ENCODE results near the gene NHLRC2.
"Not testable (repeated sequence)": the region's sequence is repeated elsewhere in the genome, so short reads cannot be mapped to it uniquely, and the experiment has no call there.

The NHLRC2 gene

GRCh38 chr10:113854013-113854760 lies at the start of gene NHLRC2, which contains the start of gene DCLRE1A:
Gene NHLRC2, plus strand, starts transcription at chr10:113854661. Its CDS starts 212 bp downstream, at chr10:113854873.
Gene DCLRE1A, minus strand, starts transcription at chr10:113854082. Its CDS starts 900 bp downstream, at chr10:113853182.
- no peak for FAIRE-seq

GRCh38 chr10:113806503-113806902 lies 48.0 kb upstream of the NHLRC2 start:
- no peak for FAIRE-seq

- FAIRE-seq = no peak
Observed at GRCh38 chr10:113808168-113808567, 46.3 kb upstream of the NHLRC2 start.

GRCh38 chr10:113814700-113815099 lies 39.8 kb upstream of the NHLRC2 start:
- FAIRE-seq = not testable (repeated sequence)

GRCh38 chr10:113819989-113820388 lies 34.5 kb upstream of the NHLRC2 start:
- FAIRE-seq = no peak

GRCh38 chr10:113820507-113820906 lies 34.0 kb upstream of the NHLRC2 start:
- no peak for FAIRE-seq

GRCh38 chr10:113821306-113821705 lies 33.2 kb upstream of the NHLRC2 start:
- not testable (repeated sequence) for FAIRE-seq

GRCh38 chr10:113822174-113822573 lies 32.3 kb upstream of the NHLRC2 start:
- FAIRE-seq = no peak

GRCh38 chr10:113823389-113823788 lies 31.1 kb upstream of the NHLRC2 start:
- FAIRE-seq = no peak

- no peak for FAIRE-seq
Observed at GRCh38 chr10:113825791-113826190, 28.7 kb upstream of the NHLRC2 start.

GRCh38 chr10:113828567-113828966 lies 25.9 kb upstream of the NHLRC2 start:
- not testable (repeated sequence) for FAIRE-seq

GRCh38 chr10:113842171-113842570 lies 12.3 kb upstream of the NHLRC2 start:
- no peak for FAIRE-seq

- no peak for FAIRE-seq
Observed at GRCh38 chr10:113843972-113844485, 10.4 kb upstream of the NHLRC2 start.

GRCh38 chr10:113846036-113846435 lies 8.4 kb upstream of the NHLRC2 start:
- FAIRE-seq = no peak

- FAIRE-seq = no peak
Observed at GRCh38 chr10:113849140-113849803, 5.2 kb upstream of the NHLRC2 start.

- no peak for FAIRE-seq
Observed at GRCh38 chr10:113849946-113850345, 4.5 kb upstream of the NHLRC2 start.

- peak; percentile 9 for FAIRE-seq
Observed at GRCh38 chr10:113853578-113854012, 866 bp upstream of the NHLRC2 start.

GRCh38 chr10:113854761-113855588 lies 514 bp downstream of the NHLRC2 start:
- peak; percentile 21 for FAIRE-seq

- FAIRE-seq = no peak
Observed at GRCh38 chr10:113856563-113856962, 2.1 kb downstream of the NHLRC2 start.

- no peak for FAIRE-seq
Observed at GRCh38 chr10:113857210-113857609, 2.7 kb downstream of the NHLRC2 start.

- no peak for FAIRE-seq
Observed at GRCh38 chr10:113858541-113858940, 4.1 kb downstream of the NHLRC2 start.

GRCh38 chr10:113859261-113859660 lies 4.8 kb downstream of the NHLRC2 start:
- no peak for FAIRE-seq

GRCh38 chr10:113865901-113866300 lies 11.4 kb downstream of the NHLRC2 start:
- FAIRE-seq = peak; percentile 55

Measured in islet of Langerhans (tissue), 1 donor.